Activated B cell treated with CpG ODN at 0.5 μM for 24 hours (primary cell): Measurements from ENCODE around the gene MSI1. TPM values are rescaled to one million over a fixed set of nuclear protein-coding genes. Genes with fewer than 3 reads are reported as not detected.

Experiments
- ATAC-seq: fragments of 200-7000 bp; cut with Tn5 transposase; one replicate; pipeline ENCODE4 v1.10.0; 2021; ENCODE audit warnings: low read depth, mild to moderate bottlenecking, moderate library complexity
- CTCF ChIA-PET: fragments of 350-600 bp; sonication (Branson Sonifier 250); formaldehyde crosslinking; loops from one replicate; lab custom pipeline; 2021; ENCODE audit warnings: antibody characterized with exemption; lab: Charles Lee
- POLR2A ChIA-PET: fragments of 350-600 bp; sonication (Branson Sonifier 250); formaldehyde crosslinking; loops from one replicate; lab custom pipeline; 2021; ENCODE audit warnings: antibody characterized with exemption; lab: Charles Lee
- DNase-seq: peaks from one replicate; pipeline ENCODE4 v3.0.0; 2022
- H3K27ac Mint-ChIP-seq: one replicate; pipeline ENCODE4 v1.8.0; 2020; ENCODE audit warnings: mixed read lengths
- H3K27me3 Mint-ChIP-seq: one replicate; pipeline ENCODE4 v1.8.0; 2021; ENCODE audit warnings: mixed read lengths
- H3K36me3 Mint-ChIP-seq: one replicate; pipeline ENCODE4 v1.8.0; 2021; ENCODE audit warnings: low read depth, mixed read lengths
- H3K4me1 Mint-ChIP-seq: one replicate; pipeline ENCODE4 v1.8.0; 2021; ENCODE audit warnings: mixed read lengths
- H3K4me3 Mint-ChIP-seq: one replicate; pipeline ENCODE4 v1.8.0; 2020; ENCODE audit warnings: mild to moderate bottlenecking, mixed read lengths
- H3K9me3 Mint-ChIP-seq: one replicate; pipeline ENCODE4 v1.8.0; 2020; ENCODE audit warnings: mixed read lengths
- CTCF ChIP-seq: fragments of 200-600 bp; IDR thresholded peaks from one replicate; pipeline ENCODE4 v1.8.0; 2022; ENCODE audit warnings: antibody characterized with exemption, mild to moderate bottlenecking
- intact Hi-C: fragments of 100-400 bp; cut with micrococcal nuclease; formaldehyde crosslinking; loops from one replicate; pipeline ENCODE4 v1.15.1; 2024
- total RNA-seq: library from RNA; stranded (reverse); gene quantifications from 2 replicates; pipeline ENCODE4 v1.2.3, GENCODE V29; 2022

MSI1 gene
- total RNA-seq, 1 donor from 2014 or later: not detected

- CTCF ChIA-PET: interaction anchor here (1.1 kb wide), 1 partner anchor 10 kb away, joined by 3 read pairs; no protein-coding TSS in a partner anchor
- no peaks in the 10 kb centered on the region for H3K4me1 Mint-ChIP-seq
- no peak overlapping the region for H3K27ac Mint-ChIP-seq
- no peaks in the 10 kb centered on the region for H3K36me3 Mint-ChIP-seq
- peaks cover 53% of the 10 kb centered on the region for H3K27me3 Mint-ChIP-seq
- intact Hi-C loops: no loop called here
- POLR2A ChIA-PET: no interaction called here
- H3K9me3 Mint-ChIP-seq: no peaks in the 10 kb centered on the region
- no peak for ATAC-seq
- no peak for TF ChIP-seq CTCF
- DNase-seq: no peak
- no peak overlapping the region for H3K4me3 Mint-ChIP-seq
These were observed 8.1 kb upstream of the MSI1 start for GRCh38 chr12:120376934-120377572.

- ChIA-PET CTCF (interaction anchor here (1.1 kb wide), 1 partner anchor 10 kb away, joined by 3 read pairs; no protein-coding TSS in a partner anchor), POLR2A (no interaction called here)
- no peaks in the 10 kb centered on the region for H3K36me3 Mint-ChIP-seq
- DNase-seq: no peak
- peaks cover 55% of the 10 kb centered on the region for H3K27me3 Mint-ChIP-seq
- no peak overlapping the region for H3K4me3 Mint-ChIP-seq
- no peak for ATAC-seq
- no peak for TF ChIP-seq CTCF
- no peak overlapping the region for H3K27ac Mint-ChIP-seq
- H3K4me1 Mint-ChIP-seq: no peaks in the 10 kb centered on the region
- intact Hi-C loops: no loop called here
- H3K9me3 Mint-ChIP-seq: no peaks in the 10 kb centered on the region
These were observed 7.5 kb upstream of the MSI1 start for GRCh38 chr12:120376416-120376815.

- Mint-ChIP-seq H3K4me3 (no peak overlapping the region), H3K27me3 (peaks cover 56% of the 10 kb centered on the region), H3K36me3 (no peaks in the 10 kb centered on the region), H3K9me3 (no peaks in the 10 kb centered on the region), H3K27ac (no peak overlapping the region), H3K4me1 (no peaks in the 10 kb centered on the region)
- TF ChIP-seq CTCF: no peak
- intact Hi-C loops: no loop called here
- DNase-seq: no peak
- ChIA-PET CTCF (interaction anchor here (1.1 kb wide), 1 partner anchor 9 kb away, joined by 3 read pairs; no protein-coding TSS in a partner anchor), POLR2A (no interaction called here)
- ATAC-seq: no peak
These were observed 7.0 kb upstream of the MSI1 start for GRCh38 chr12:120376009-120376408.

- Mint-ChIP-seq H3K4me3 (no peak overlapping the region), H3K36me3 (no peaks in the 10 kb centered on the region), H3K27me3 (peaks cover 66% of the 10 kb centered on the region), H3K4me1 (peaks cover 9% of the 10 kb centered on the region), H3K9me3 (no peaks in the 10 kb centered on the region), H3K27ac (no peak overlapping the region)
- CTCF ChIA-PET: no interaction called here
- no peak for TF ChIP-seq CTCF
- ATAC-seq: no peak
- POLR2A ChIA-PET: no interaction called here
- intact Hi-C loops: no loop called here
- no peak for DNase-seq
These were observed 4.7 kb upstream of the MSI1 start for GRCh38 chr12:120373683-120374082.

GRCh38 chr12:120370343-120371243 is 1.6 kb upstream of the MSI1 start:
- H3K27me3 Mint-ChIP-seq: peaks cover 72% of the 10 kb centered on the region
- no peak for TF ChIP-seq CTCF
- H3K36me3 Mint-ChIP-seq: no peaks in the 10 kb centered on the region
- ATAC-seq: no peak
- H3K9me3 Mint-ChIP-seq: no peaks in the 10 kb centered on the region
- peak overlapping the region; percentile 70 for H3K4me3 Mint-ChIP-seq
- ChIA-PET CTCF (no interaction called here), POLR2A (no interaction called here)
- peaks cover 17% of the 10 kb centered on the region for H3K4me1 Mint-ChIP-seq
- intact Hi-C loops: no loop called here
- DNase-seq: no peak
- no peak overlapping the region for H3K27ac Mint-ChIP-seq
